IMR-90 (cell line): Measurements from ENCODE around the gene SLC27A1. TPM values are rescaled to one million over a fixed set of nuclear protein-coding genes. Genes with fewer than 3 reads are reported as not detected.

Source experiments
- ATAC-seq: fragments of 200-7000 bp; cut with Tn5 transposase; 2 replicates; pipeline ENCODE4 v1.9.1; 2020; ENCODE audit warnings: low read depth, mild to moderate bottlenecking, moderate library complexity
- BruUV-seq: library from RNA; stranded (reverse); fragments of 400-500 nt; replicated peaks from 2 replicates; lab custom pipeline; 2021; lab: Mats Ljungman, UMichigan
- CTCF ChIA-PET: fragments of 300-600 bp; formaldehyde crosslinking; extraction: SDS; loops from one replicate; lab custom pipeline; 2021; ENCODE audit warnings: antibody characterized with exemption; lab: Yijun Ruan, JAX
- POLR2A ChIA-PET: fragments of 300-600 bp; sonication (Branson Sonifier 250); formaldehyde crosslinking; loops from one replicate; lab custom pipeline; 2022; ENCODE audit warnings: antibody characterized with exemption; ENCODE audit not compliant: unreplicated experiment; lab: Charles Lee
- DNase-seq: peaks from one replicate; pipeline ENCODE4 v3.0.0; 2013
- H2AFZ ChIP-seq: replicated peaks from 2 replicates; pipeline ENCODE3; 2013; ENCODE audit warnings: low read length, mild to moderate bottlenecking; ENCODE audit not compliant: poor library complexity
- H2AK5ac ChIP-seq: 2 replicates; pipeline ENCODE4 v1.6.1; 2013; ENCODE audit warnings: low read depth, low read length, inconsistent platforms
- H2AK9ac ChIP-seq: replicated peaks from 2 replicates; pipeline ENCODE3; 2013; ENCODE audit warnings: mild to moderate bottlenecking, low read depth, low read length, moderate library complexity; ENCODE audit not compliant: poor library complexity
- H2BK120ac ChIP-seq: 2 replicates; pipeline ENCODE4 v1.6.1; 2013; ENCODE audit warnings: low read depth, low read length, inconsistent platforms
- H2BK15ac ChIP-seq: 3 replicates; pipeline ENCODE4 v1.6.1; 2013; ENCODE audit warnings: low read depth, low read length, inconsistent platforms
- H2BK20ac ChIP-seq: 2 replicates; pipeline ENCODE4 v1.6.1; 2013; ENCODE audit warnings: low read depth, mild to moderate bottlenecking, inconsistent platforms, low read length, moderate library complexity
- H2BK5ac ChIP-seq: 2 replicates; pipeline ENCODE4 v1.6.1; 2013; ENCODE audit warnings: mild to moderate bottlenecking, low read depth, low read length, inconsistent platforms; ENCODE audit not compliant: poor library complexity, severe bottlenecking
- H3K14ac ChIP-seq: replicated peaks from 2 replicates; pipeline ENCODE4 v1.6.1; 2013; ENCODE audit warnings: low read depth, low read length, inconsistent platforms
- H3K18ac ChIP-seq: 2 replicates; pipeline ENCODE4 v1.6.1; 2013; ENCODE audit warnings: low read depth, low read length, control low read depth
- H3K23ac ChIP-seq: 2 replicates; pipeline ENCODE4 v1.6.1; 2013; ENCODE audit warnings: low read depth, low read length, inconsistent platforms
- H3K27ac ChIP-seq: 2 replicates; pipeline ENCODE4 v1.5.1; 2013; ENCODE audit warnings: mild to moderate bottlenecking, control low read depth, low read length; ENCODE audit not compliant: insufficient read depth
- H3K27me3 ChIP-seq: 2 replicates; pipeline ENCODE4 v1.6.1; 2013; ENCODE audit warnings: low read length; ENCODE audit not compliant: control insufficient read depth, insufficient read depth
- H3K36me3 ChIP-seq: 2 replicates; pipeline ENCODE4 v1.6.1; 2013; ENCODE audit warnings: low read length, mixed read lengths; ENCODE audit not compliant: control insufficient read depth, insufficient read depth
- H3K4ac ChIP-seq: 2 replicates; pipeline ENCODE4 v1.6.1; 2013; ENCODE audit warnings: low read depth, low read length, inconsistent platforms
- H3K4me1 ChIP-seq: 2 replicates; pipeline ENCODE4 v1.6.1; 2013; ENCODE audit warnings: low read length, mixed read lengths; ENCODE audit not compliant: control insufficient read depth, insufficient read depth
- H3K4me2 ChIP-seq: 2 replicates; pipeline ENCODE4 v1.6.1; 2013; ENCODE audit warnings: low read depth, mild to moderate bottlenecking, control low read depth, low read length, moderate library complexity
- H3K4me3 ChIP-seq: 2 replicates; pipeline ENCODE4 v1.5.1; 2013; ENCODE audit warnings: low read depth, mild to moderate bottlenecking, control low read depth, low read length, moderate library complexity; ENCODE audit not compliant: insufficient read depth
- H3K56ac ChIP-seq: 2 replicates; pipeline ENCODE4 v1.6.1; 2013; ENCODE audit warnings: low read length, inconsistent platforms; ENCODE audit not compliant: insufficient read depth; ENCODE audit errors: extremely low read depth
- H3K79me1 ChIP-seq, 2 experiments: 2 replicates each; pipeline ENCODE4 v1.6.1; 2013; ENCODE audit warnings: low read length in 2 of 2, inconsistent platforms in 1 of 2, low read depth in 1 of 2
- H3K9ac ChIP-seq: 2 replicates; pipeline ENCODE4 v1.6.1; 2013; ENCODE audit warnings: low read depth, low read length, control low read depth
- H3K9me1 ChIP-seq: 2 replicates; pipeline ENCODE4 v1.6.1; 2013; ENCODE audit warnings: low read length, inconsistent platforms; ENCODE audit not compliant: insufficient read depth
- H3K9me3 ChIP-seq: 2 replicates; pipeline ENCODE4 v1.6.1; 2013; ENCODE audit warnings: low read length; ENCODE audit not compliant: control insufficient read depth, insufficient read depth
- H4K20me1 ChIP-seq: 2 replicates; pipeline ENCODE4 v1.6.1; 2013; ENCODE audit warnings: low read length, inconsistent platforms; ENCODE audit not compliant: insufficient read depth
- H4K5ac ChIP-seq: 2 replicates; pipeline ENCODE4 v1.6.1; 2013; ENCODE audit warnings: mild to moderate bottlenecking, low read depth, low read length, control low read depth
- H4K8ac ChIP-seq, 2 experiments: 2 replicates each; pipeline ENCODE4 v1.6.1; 2013; ENCODE audit warnings: low read depth in 2 of 2, low read length in 2 of 2, control low read depth in 1 of 2, inconsistent platforms in 1 of 2
- H4K91ac ChIP-seq: 2 replicates; pipeline ENCODE4 v1.6.1; 2013; ENCODE audit warnings: low read depth, low read length, inconsistent platforms; ENCODE audit not compliant: insufficient read depth
- BHLHE40 ChIP-seq: fragments of 150-350 bp; IDR thresholded peaks from 2 replicates; pipeline ENCODE4 v1.6.1; 2016; ENCODE audit warnings: mild to moderate bottlenecking, low read depth, low read length
- CEBPB ChIP-seq: IDR thresholded peaks from 2 replicates; pipeline ENCODE4 v1.6.1; 2012; ENCODE audit warnings: low read depth, low read length, improper control_type of control experiment
- CHD1 ChIP-seq: IDR thresholded peaks from 2 replicates; pipeline ENCODE4 v1.6.1; 2012; ENCODE audit warnings: low read depth, low read length, improper control_type of control experiment
- CTCF ChIP-seq: conservative IDR thresholded peaks from 2 replicates; pipeline ENCODE4 v1.5.1; 2012; ENCODE audit warnings: mild to moderate bottlenecking, low read depth, low read length, improper control_type of control experiment
- ELK1 ChIP-seq: fragments of 150-350 bp; IDR thresholded peaks from 2 replicates; pipeline ENCODE4 v1.6.1; 2016; ENCODE audit warnings: low read depth, mild to moderate bottlenecking, low read length, moderate library complexity, borderline replicate concordance
- FOS ChIP-seq: fragments of 150-350 bp; IDR thresholded peaks from 2 replicates; pipeline ENCODE4 v1.6.1; 2016; ENCODE audit warnings: low read depth, low read length
- MAZ ChIP-seq: IDR thresholded peaks from 2 replicates; pipeline ENCODE4 v1.6.1; 2012; ENCODE audit warnings: low read depth, mild to moderate bottlenecking, low read length, improper control_type of control experiment, moderate library complexity, borderline replicate concordance
- NFE2L2 ChIP-seq: fragments of 150-350 bp; IDR thresholded peaks from 2 replicates; pipeline ENCODE4 v1.6.1; 2016; ENCODE audit warnings: low read depth, mild to moderate bottlenecking, low read length
- RAD21 ChIP-seq: IDR thresholded peaks from 2 replicates; pipeline ENCODE4 v1.6.1; 2012; ENCODE audit warnings: low read length, improper control_type of control experiment
- RCOR1 ChIP-seq: IDR thresholded peaks from 2 replicates; pipeline ENCODE4 v1.6.1; 2012; ENCODE audit warnings: mild to moderate bottlenecking, low read length, improper control_type of control experiment; ENCODE audit not compliant: insufficient replicate concordance
- SMC3 ChIP-seq: fragments of 150-350 bp; IDR thresholded peaks from 2 replicates; pipeline ENCODE4 v1.6.1; 2016; ENCODE audit warnings: low read depth, mild to moderate bottlenecking, antibody characterized with exemption, low read length, moderate library complexity
- USF2 ChIP-seq: fragments of 150-350 bp; IDR thresholded peaks from 2 replicates; pipeline ENCODE4 v1.6.1; 2017; ENCODE audit warnings: mild to moderate bottlenecking, antibody characterized with exemption, low read length, low read depth
- WGBS, 2 experiments: methylation state at CpG; one replicate each; pipeline versions ENCODE4 v1.1.5 to v1.1.7; 2013; ENCODE audit warnings: missing lambda C conversion rate in 2 of 2; ENCODE audit not compliant: insufficient read length in 1 of 2; ENCODE audit errors: extremely low coverage in 2 of 2; 5-methylcytosine and 5-hydroxymethylcytosine counted together
- dilution Hi-C: fragments of 300-500 bp; cut with HindIII; formaldehyde crosslinking; loops from one replicate; pipeline ENCODE4 v1.14.3; 2018; ENCODE audit warnings: low sequenced_read_pairs; ENCODE audit not compliant: unreplicated experiment
- in situ Hi-C: fragments of 300-500 bp; cut with MboI; formaldehyde crosslinking; loops from 3 replicates; pipeline ENCODE4 v1.14.3; 2019; ENCODE audit warnings: low sequenced_read_pairs, inconsistent platforms, mixed read lengths
- intact Hi-C: fragments of 100-400 bp; cut with micrococcal nuclease; formaldehyde crosslinking; loops from 2 replicates; pipeline ENCODE4 v1.10.0; 2022
- polyA plus RNA-seq, 3 experiments: library from polyadenylated mRNA; depleted of rRNA; stranded (reverse); fragments of >200 nt; gene quantifications; 2 replicates each; pipeline ENCODE4 v1.2.3, GENCODE V29; 2012; ENCODE audit warnings: low replicate concordance in 1 of 3
- total RNA-seq: library from RNA; depleted of rRNA; stranded (reverse); fragments of >200 nt; gene quantifications from 2 replicates; pipeline ENCODE4 v1.2.3, GENCODE V29; 2012

SLC27A1 gene
- total and polyA plus RNA-seq, 2 of the 4 experiments (the other 2 are of a cell fraction) = 4.8 to 12.9 TPM

GRCh38 chr19:17448131-17448967 is 22.0 kb upstream of the SLC27A1 start, which contains the start of gene TMEM221:
Gene TMEM221 (minus strand): TSS chr19:17448668. CDS start chr19:17448462, 206 bp downstream.
- Histone ChIP-seq H3K9me1 (no peaks in the 10 kb centered on the region), H3K36me3 (no peaks in the 10 kb centered on the region), H3K14ac (no peak within 1 kb of the TSS), H3K27ac (no peak within 1 kb of the TSS), H2BK5ac (no peak within 1 kb of the TSS), H2AK9ac (peak within 1 kb of the TSS; percentile 55), H3K4me3 (peak within 1 kb of the TSS; percentile 30), H3K18ac (no peak within 1 kb of the TSS), H3K9me3 (no peaks in the 10 kb centered on the region), H3K4ac (no peak within 1 kb of the TSS), H2AK5ac (no peak within 1 kb of the TSS), H2BK120ac (no peak within 1 kb of the TSS), H4K8ac (no peak within 1 kb of the TSS), H3K56ac (no peak within 1 kb of the TSS), H2BK20ac (no peak within 1 kb of the TSS), H3K23ac (no peak within 1 kb of the TSS), H4K5ac (no peak within 1 kb of the TSS), H3K79me1 (no peaks in the 10 kb centered on the region), H3K4me1 (no peaks in the 10 kb centered on the region), H3K9ac (no peak within 1 kb of the TSS), H2AFZ (peak within 1 kb of the TSS; percentile 80), H4K91ac (no peak within 1 kb of the TSS), H3K4me2 (peak within 1 kb of the TSS; percentile 50; the same call in 1 of the 2 replicates), H3K27me3 (peaks cover 12% of the 10 kb centered on the region), H4K20me1 (no peaks in the 10 kb centered on the region; the same call in 1 of the 2 replicates), H2BK15ac (no peak within 1 kb of the TSS)
- dilution Hi-C loops = no loop called here
- TF ChIP-seq RCOR1 (no peak), CHD1 (no peak), ELK1 (no peak), RAD21 (peak; percentile 17; the same call in 1 of the 2 replicates), CTCF (peak; percentile 55), CEBPB (no peak), BHLHE40 (no peak), USF2 (no peak), SMC3 (peak; percentile 29; the same call in 1 of the 2 replicates), MAZ (peak; percentile 50; the same call in 1 of the 2 replicates), FOS (no peak), NFE2L2 (no peak)
- 3% methylated on average over 11 of the region's 81 CpGs; no CpG with 5 or more reads in 1 of the 2 experiments for WGBS, 2 experiments
- ChIA-PET CTCF (interaction anchor here (0.7 to 1.0 kb wide), 3 partner anchors 17 to 1792 kb away, joined by 3 to 4 read pairs (median 3); no protein-coding TSS in a partner anchor), POLR2A (no interaction called here)
- no TSS peak for BruUV-seq
- intact Hi-C loops = no loop called here
- in situ Hi-C loops = no loop called here
- ATAC-seq (peak; percentile 93), DNase-seq (no peak)
